ENCODE results near the gene ADGRG6.

Gene ADGRG6

DNA sequence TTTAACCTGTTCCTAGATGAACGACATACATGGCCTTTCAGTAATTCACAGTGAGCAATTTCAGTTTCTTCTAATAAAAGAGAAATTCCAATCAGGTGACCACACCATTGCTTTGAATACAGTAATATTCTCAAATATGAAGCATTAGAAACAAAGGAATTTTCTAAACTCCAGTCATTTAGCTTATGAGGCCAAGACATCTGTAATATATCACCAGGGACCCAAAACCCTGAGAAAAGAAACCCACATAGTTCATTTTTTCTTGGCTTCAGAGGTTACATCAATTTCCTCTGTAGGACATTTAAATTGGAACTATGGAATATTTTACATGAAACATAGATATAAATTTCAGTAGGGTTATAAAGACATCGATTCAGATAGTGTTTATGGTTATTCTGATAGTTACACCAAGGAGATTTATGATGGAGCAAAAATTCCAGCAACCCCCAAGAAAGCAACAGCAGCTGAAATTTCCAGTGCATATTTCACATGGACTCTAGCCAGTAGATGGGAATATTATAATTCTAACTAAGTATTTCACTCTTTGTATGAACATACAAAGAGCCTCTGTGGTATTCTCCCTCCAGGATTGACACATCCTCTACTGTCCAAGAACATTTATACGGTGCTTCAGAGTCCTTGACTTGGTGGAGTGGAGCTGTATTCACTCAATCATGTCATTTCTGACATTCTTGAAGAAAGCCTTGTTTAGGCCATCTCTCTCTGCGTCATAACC is 82.9 kb downstream of the ADGRG6 start:
- peak; percentile 31 for DNase-seq
- Histone ChIP-seq H3K9me3 (ENCODE audit: control insufficient read depth, low read length) (no peaks in the 10 kb centered on the region), H4K8ac (ENCODE audit: low read length) (no peak overlapping the region), H3K4me2 (ENCODE audit: low read length, poor library complexity, severe bottlenecking) (no peak overlapping the region), H2BK12ac (ENCODE audit: low read length in 2 of 2) (no peak overlapping the region), H2BK5ac (ENCODE audit: low read depth, low read length, poor library complexity, severe bottlenecking) (no peak overlapping the region), H3K4me1 (ENCODE audit: control insufficient read depth, insufficient read depth, low read depth, low read length) (peaks cover 2% of the 10 kb centered on the region), H2BK120ac (ENCODE audit: low read depth, low read length) (peak overlapping the region; percentile 73), H3K36me3 (ENCODE audit: control insufficient read depth in 1 of 2, insufficient read depth in 2 of 2, low read depth in 1 of 2, low read length in 2 of 2) (no peaks in the 10 kb centered on the region), H3K23ac (ENCODE audit: low read length in 2 of 2) (no peak overlapping the region), H3K18ac (ENCODE audit: low read depth in 1 of 2, low read length in 2 of 2) (no peak overlapping the region), H3K27ac (ENCODE audit: low read length, poor library complexity, severe bottlenecking) (peak overlapping the region; percentile 62), H3K27me3 (ENCODE audit: control insufficient read depth in 1 of 2, insufficient read depth in 1 of 2, low read length in 2 of 2) (no peaks in the 10 kb centered on the region), H3K14ac (ENCODE audit: low read length in 2 of 2) (no peak overlapping the region), H3K9ac (ENCODE audit: low read length) (peak overlapping the region; percentile 28), H2AK5ac (ENCODE audit: low read length, severe bottlenecking) (no peak overlapping the region), H3K4me3 (ENCODE audit: insufficient read depth in 1 of 2, low read depth in 1 of 2, low read length in 2 of 2) (peak overlapping the region in 1 of 2 experiments; percentile 8), H3K4ac (ENCODE audit: low read depth in 1 of 2, low read length in 2 of 2) (no peak overlapping the region), H2AFZ (ENCODE audit: low read depth, low read length) (no peak overlapping the region), H4K91ac (ENCODE audit: low read length) (no peak overlapping the region), H3K79me1 (replicated peaks; ENCODE audit: low read length, poor library complexity, severe bottlenecking) (no peaks in the 10 kb centered on the region), H2BK15ac (ENCODE audit: low read depth, poor library complexity, severe bottlenecking) (no peak overlapping the region)
- 47% methylated on average over 2 of the region's 4 CpGs for WGBS

DNA sequence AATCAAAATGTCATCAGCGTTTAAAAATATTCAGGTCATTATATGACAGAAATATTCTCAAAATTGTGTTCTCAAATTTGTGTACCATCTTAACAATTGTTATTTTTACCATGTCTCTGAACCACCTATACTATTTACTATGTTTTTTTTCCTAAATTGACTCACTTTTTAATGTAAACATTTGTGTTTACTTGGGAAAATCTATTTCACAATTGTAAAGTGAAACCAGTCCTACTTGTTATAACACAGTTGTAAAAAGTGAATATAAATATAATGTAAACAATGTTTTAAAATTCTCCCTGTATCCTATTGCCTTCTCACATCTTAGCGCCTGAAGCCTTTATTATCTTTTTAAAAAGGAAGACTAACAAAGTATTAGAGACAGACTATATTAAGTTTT is 83.5 kb downstream of the ADGRG6 start:
- H3K4me2 ChIP-seq (ENCODE audit: low read length, poor library complexity, severe bottlenecking), result no peak overlapping the region
- H3K4ac ChIP-seq (ENCODE audit: low read depth in 1 of 2, low read length in 2 of 2), result no peak overlapping the region
- WGBS, result 80% methylated on average over 1 of the region's 2 CpGs
- H3K4me1 ChIP-seq (ENCODE audit: control insufficient read depth, insufficient read depth, low read depth, low read length), result peaks cover 2% of the 10 kb centered on the region
- DNase-seq, result peak; percentile 70
- no peaks in the 10 kb centered on the region for H3K79me1 ChIP-seq (replicated peaks; ENCODE audit: low read length, poor library complexity, severe bottlenecking)
- H3K27ac ChIP-seq (ENCODE audit: low read length, poor library complexity, severe bottlenecking), result no peak overlapping the region
- no peak overlapping the region for H2BK15ac ChIP-seq (ENCODE audit: low read depth, poor library complexity, severe bottlenecking)
- no peak overlapping the region for H2BK120ac ChIP-seq (ENCODE audit: low read depth, low read length)
- no peak overlapping the region for H2AFZ ChIP-seq (ENCODE audit: low read depth, low read length)
- H2BK12ac ChIP-seq (ENCODE audit: low read length in 2 of 2), result no peak overlapping the region
- H3K36me3 ChIP-seq (ENCODE audit: control insufficient read depth in 1 of 2, insufficient read depth in 2 of 2, low read depth in 1 of 2, low read length in 2 of 2), result no peaks in the 10 kb centered on the region
- H4K91ac ChIP-seq (ENCODE audit: low read length), result no peak overlapping the region
- H3K23ac ChIP-seq (ENCODE audit: low read length in 2 of 2), result no peak overlapping the region
- no peak overlapping the region for H2AK5ac ChIP-seq (ENCODE audit: low read length, severe bottlenecking)
- no peak overlapping the region for H2BK5ac ChIP-seq (ENCODE audit: low read depth, low read length, poor library complexity, severe bottlenecking)
- no peaks in the 10 kb centered on the region for H3K9me3 ChIP-seq (ENCODE audit: control insufficient read depth, low read length)
- H3K9ac ChIP-seq (ENCODE audit: low read length), result no peak overlapping the region
- no peak overlapping the region for H3K4me3 ChIP-seq (ENCODE audit: insufficient read depth in 1 of 2, low read depth in 1 of 2, low read length in 2 of 2)
- H3K27me3 ChIP-seq (ENCODE audit: control insufficient read depth in 1 of 2, insufficient read depth in 1 of 2, low read length in 2 of 2), result no peaks in the 10 kb centered on the region
- H4K8ac ChIP-seq (ENCODE audit: low read length), result no peak overlapping the region
- H3K18ac ChIP-seq (ENCODE audit: low read depth in 1 of 2, low read length in 2 of 2), result no peak overlapping the region
- H3K14ac ChIP-seq (ENCODE audit: low read length in 2 of 2), result no peak overlapping the region

- H3K14ac ChIP-seq (ENCODE audit: low read length in 2 of 2), result no peak overlapping the region
- H4K91ac ChIP-seq (ENCODE audit: low read length), result peak overlapping the region; percentile 2
- 100% methylated on average over 3 of the region's 4 CpGs for WGBS
- no peak overlapping the region for H2BK5ac ChIP-seq (ENCODE audit: low read depth, low read length, poor library complexity, severe bottlenecking)
- H2AFZ ChIP-seq (ENCODE audit: low read depth, low read length), result no peak overlapping the region
- no peaks in the 10 kb centered on the region for H3K9me3 ChIP-seq (ENCODE audit: control insufficient read depth, low read length)
- H4K8ac ChIP-seq (ENCODE audit: low read length), result peak overlapping the region; percentile 1
- H2BK15ac ChIP-seq (ENCODE audit: low read depth, poor library complexity, severe bottlenecking), result no peak overlapping the region
- no peaks in the 10 kb centered on the region for H3K36me3 ChIP-seq (ENCODE audit: control insufficient read depth in 1 of 2, insufficient read depth in 2 of 2, low read depth in 1 of 2, low read length in 2 of 2)
- peak overlapping the region in 1 of 2 experiments; percentile 98 for H2BK12ac ChIP-seq (ENCODE audit: low read length in 2 of 2)
- H3K4ac ChIP-seq (ENCODE audit: low read depth in 1 of 2, low read length in 2 of 2), result peak overlapping the region in 1 of 2 experiments; percentile 86
- H3K23ac ChIP-seq (ENCODE audit: low read length in 2 of 2), result no peak overlapping the region
- H2AK5ac ChIP-seq (ENCODE audit: low read length, severe bottlenecking), result peak overlapping the region; percentile 61
- no peak overlapping the region for H3K9ac ChIP-seq (ENCODE audit: low read length)
- no peak overlapping the region for H3K4me2 ChIP-seq (ENCODE audit: low read length, poor library complexity, severe bottlenecking)
- peak overlapping the region in 1 of 2 experiments; percentile 28 for H3K18ac ChIP-seq (ENCODE audit: low read depth in 1 of 2, low read length in 2 of 2)
- no peak overlapping the region for H3K4me3 ChIP-seq (ENCODE audit: insufficient read depth in 1 of 2, low read depth in 1 of 2, low read length in 2 of 2)
- no peak overlapping the region for H3K27ac ChIP-seq (ENCODE audit: low read length, poor library complexity, severe bottlenecking)
- H3K27me3 ChIP-seq (ENCODE audit: control insufficient read depth in 1 of 2, insufficient read depth in 1 of 2, low read length in 2 of 2), result no peaks in the 10 kb centered on the region
- H2BK120ac ChIP-seq (ENCODE audit: low read depth, low read length), result no peak overlapping the region
- peaks cover 2% of the 10 kb centered on the region for H3K4me1 ChIP-seq (ENCODE audit: control insufficient read depth, insufficient read depth, low read depth, low read length)
- no peak for DNase-seq
- no peaks in the 10 kb centered on the region for H3K79me1 ChIP-seq (replicated peaks; ENCODE audit: low read length, poor library complexity, severe bottlenecking)
These were observed 84.8 kb downstream of the ADGRG6 start for GRCh38 chr6:142386657-142387056.

GRCh38 chr6:142387997-142388815 is 86.4 kb downstream of the ADGRG6 start:
- no peak overlapping the region for H3K27ac ChIP-seq (ENCODE audit: low read length, poor library complexity, severe bottlenecking)
- WGBS, result 21% methylated on average over 2 of the region's 4 CpGs
- no peak overlapping the region for H3K4me3 ChIP-seq (ENCODE audit: insufficient read depth in 1 of 2, low read depth in 1 of 2, low read length in 2 of 2)
- no peak overlapping the region for H2AK5ac ChIP-seq (ENCODE audit: low read length, severe bottlenecking)
- no peak overlapping the region for H3K4ac ChIP-seq (ENCODE audit: low read depth in 1 of 2, low read length in 2 of 2)
- DNase-seq, result peak; percentile 72
- no peaks in the 10 kb centered on the region for H3K9me3 ChIP-seq (ENCODE audit: control insufficient read depth, low read length)
- no peak overlapping the region for H3K23ac ChIP-seq (ENCODE audit: low read length in 2 of 2)
- H2BK15ac ChIP-seq (ENCODE audit: low read depth, poor library complexity, severe bottlenecking), result no peak overlapping the region
- no peaks in the 10 kb centered on the region for H3K4me1 ChIP-seq (ENCODE audit: control insufficient read depth, insufficient read depth, low read depth, low read length)
- H3K18ac ChIP-seq (ENCODE audit: low read depth in 1 of 2, low read length in 2 of 2), result no peak overlapping the region
- H3K9ac ChIP-seq (ENCODE audit: low read length), result peak overlapping the region; percentile 20
- no peaks in the 10 kb centered on the region for H3K79me1 ChIP-seq (replicated peaks; ENCODE audit: low read length, poor library complexity, severe bottlenecking)
- no peak overlapping the region for H2AFZ ChIP-seq (ENCODE audit: low read depth, low read length)
- no peak overlapping the region for H3K4me2 ChIP-seq (ENCODE audit: low read length, poor library complexity, severe bottlenecking)
- H4K8ac ChIP-seq (ENCODE audit: low read length), result no peak overlapping the region
- no peak overlapping the region for H3K14ac ChIP-seq (ENCODE audit: low read length in 2 of 2)
- H4K91ac ChIP-seq (ENCODE audit: low read length), result no peak overlapping the region
- H3K27me3 ChIP-seq (ENCODE audit: control insufficient read depth in 1 of 2, insufficient read depth in 1 of 2, low read length in 2 of 2), result no peaks in the 10 kb centered on the region
- no peak overlapping the region for H2BK120ac ChIP-seq (ENCODE audit: low read depth, low read length)
- H3K36me3 ChIP-seq (ENCODE audit: control insufficient read depth in 1 of 2, insufficient read depth in 2 of 2, low read depth in 1 of 2, low read length in 2 of 2), result no peaks in the 10 kb centered on the region
- H2BK5ac ChIP-seq (ENCODE audit: low read depth, low read length, poor library complexity, severe bottlenecking), result no peak overlapping the region
- H2BK12ac ChIP-seq (ENCODE audit: low read length in 2 of 2), result no peak overlapping the region
